ENCODE data around the gene DAB2IP. TPM values are rescaled to one million over a fixed set of nuclear protein-coding genes. Genes with fewer than 3 reads are reported as not detected.

The DAB2IP gene
- total and polyA plus RNA-seq, 4 donors: 19.4 to 75.0 (median 28.7) TPM

DNA sequence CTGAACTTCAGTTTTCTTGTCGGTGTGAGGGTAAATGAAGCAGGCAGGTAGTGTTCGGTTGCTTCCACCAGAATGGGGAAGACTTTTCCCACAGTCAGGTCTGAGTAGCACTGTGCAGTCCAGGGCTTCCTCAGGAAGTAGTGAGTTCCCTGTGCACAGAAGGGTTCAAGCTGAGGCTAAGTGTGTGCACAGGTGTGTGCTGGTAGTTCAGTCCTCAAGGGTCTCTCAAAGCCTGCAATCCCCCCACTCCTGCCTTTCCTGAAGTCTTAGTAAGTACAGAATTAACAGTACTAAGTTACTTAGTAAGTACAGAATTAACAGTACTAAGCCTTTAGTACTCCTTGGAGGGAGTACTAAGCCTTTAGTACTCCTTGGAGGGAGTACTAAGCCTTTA lies 1.4 kb downstream of the DAB2IP start:
- Histone ChIP-seq H3K9me3 (ENCODE audit: control insufficient read depth in 4 of 4, insufficient read depth in 3 of 4, low read length in 3 of 4) (no peaks in the 10 kb centered on the region), H3K4me3 (no peak overlapping the region), H3K27ac (ENCODE audit: low read depth in 1 of 2, low read length in 1 of 2) (peak overlapping the region in 1 of 2 donors; percentile 68), H3K36me3 (ENCODE audit: control insufficient read depth in 4 of 4, insufficient read depth in 4 of 4, low read length in 4 of 4) (peaks cover 0 to 7% (median 2%) of the 10 kb centered on the region in 4 donors), H3K4me1 (ENCODE audit: control insufficient read depth in 5 of 5, insufficient read depth in 5 of 5, low read length in 5 of 5) (peaks cover 0 to 36% (median 17%) of the 10 kb centered on the region in 5 donors), H3K9ac (ENCODE audit: insufficient read depth in 1 of 2, low read length in 2 of 2) (peak overlapping the region in 1 of 2 donors; percentile 70), H3K27me3 (ENCODE audit: control insufficient read depth in 3 of 3, insufficient read depth in 3 of 3, low read length in 2 of 3) (no peaks in the 10 kb centered on the region)
- TF ChIP-seq, protein P1, sequence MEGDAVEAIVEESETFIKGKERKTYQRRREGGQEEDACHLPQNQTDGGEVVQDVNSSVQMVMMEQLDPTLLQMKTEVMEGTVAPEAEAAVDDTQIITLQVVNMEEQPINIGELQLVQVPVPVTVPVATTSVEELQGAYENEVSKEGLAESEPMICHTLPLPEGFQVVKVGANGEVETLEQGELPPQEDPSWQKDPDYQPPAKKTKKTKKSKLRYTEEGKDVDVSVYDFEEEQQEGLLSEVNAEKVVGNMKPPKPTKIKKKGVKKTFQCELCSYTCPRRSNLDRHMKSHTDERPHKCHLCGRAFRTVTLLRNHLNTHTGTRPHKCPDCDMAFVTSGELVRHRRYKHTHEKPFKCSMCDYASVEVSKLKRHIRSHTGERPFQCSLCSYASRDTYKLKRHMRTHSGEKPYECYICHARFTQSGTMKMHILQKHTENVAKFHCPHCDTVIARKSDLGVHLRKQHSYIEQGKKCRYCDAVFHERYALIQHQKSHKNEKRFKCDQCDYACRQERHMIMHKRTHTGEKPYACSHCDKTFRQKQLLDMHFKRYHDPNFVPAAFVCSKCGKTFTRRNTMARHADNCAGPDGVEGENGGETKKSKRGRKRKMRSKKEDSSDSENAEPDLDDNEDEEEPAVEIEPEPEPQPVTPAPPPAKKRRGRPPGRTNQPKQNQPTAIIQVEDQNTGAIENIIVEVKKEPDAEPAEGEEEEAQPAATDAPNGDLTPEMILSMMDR (IDR thresholded peaks at IDR 0.05; ENCODE audit: control extremely low read depth, extremely low read depth): no peak
- 0 to 37% methylated on average over 2 of the region's 2 CpGs for WGBS, 2 donors
- DNase-seq (no peak), ATAC-seq (ENCODE audit: insufficient read depth, low FRiP score) (no peak)

DNA sequence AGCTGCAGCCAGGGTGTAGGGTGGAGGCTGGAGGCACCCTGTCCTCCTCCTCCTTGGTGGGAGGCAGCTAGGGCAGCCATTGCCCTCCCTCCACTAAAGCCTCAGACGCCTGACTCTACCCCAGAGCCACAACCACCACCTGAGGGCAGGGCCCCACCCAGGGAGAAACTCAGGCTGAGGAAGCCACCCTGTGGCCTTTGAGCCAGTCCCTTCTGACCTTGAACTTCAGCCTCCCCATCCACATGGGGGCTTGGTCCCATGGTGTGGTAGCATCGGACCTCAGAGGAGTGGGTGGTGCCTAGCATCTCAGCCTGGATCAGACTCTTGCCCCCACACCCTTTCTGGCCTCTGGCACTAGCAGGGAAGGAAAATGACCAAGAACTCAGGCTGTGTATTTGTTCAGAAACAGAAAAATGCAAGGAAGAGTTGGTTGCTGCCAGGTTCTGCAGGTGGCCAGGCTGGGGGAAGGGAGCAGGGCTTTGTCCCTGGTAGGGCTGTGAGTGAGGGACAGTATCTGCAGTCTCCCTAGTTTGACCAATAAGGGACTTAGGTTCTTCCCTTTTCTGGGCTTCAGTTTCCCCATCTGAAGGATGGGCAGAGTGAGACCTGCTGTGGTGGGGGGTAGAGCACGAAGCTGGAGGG lies 3.2 kb downstream of the DAB2IP start:
- no peaks in the 10 kb centered on the region for H3K27me3 ChIP-seq (ENCODE audit: control insufficient read depth in 3 of 3, insufficient read depth in 3 of 3, low read length in 2 of 3)
- peaks cover 0 to 8% (median 3%) of the 10 kb centered on the region in 4 donors for H3K36me3 ChIP-seq (ENCODE audit: control insufficient read depth in 4 of 4, insufficient read depth in 4 of 4, low read length in 4 of 4)
- H3K4me3 ChIP-seq: no peak overlapping the region
- TF ChIP-seq, protein P1 (IDR thresholded peaks at IDR 0.05; ENCODE audit: control extremely low read depth, extremely low read depth): no peak
- 87 to 88% methylated on average over 3 of the region's 3 CpGs for WGBS, 2 donors
- no peak overlapping the region for H3K27ac ChIP-seq (ENCODE audit: low read depth in 1 of 2, low read length in 1 of 2)
- ATAC-seq (ENCODE audit: insufficient read depth, low FRiP score) (no peak), DNase-seq (no peak)
- H3K9me3 ChIP-seq (ENCODE audit: control insufficient read depth in 4 of 4, insufficient read depth in 3 of 4, low read length in 3 of 4): no peaks in the 10 kb centered on the region
- H3K9ac ChIP-seq (ENCODE audit: insufficient read depth in 1 of 2, low read length in 2 of 2): no peak overlapping the region
- peaks cover 1 to 31% (median 10%) of the 10 kb centered on the region in 5 donors for H3K4me1 ChIP-seq (ENCODE audit: control insufficient read depth in 5 of 5, insufficient read depth in 5 of 5, low read length in 5 of 5)

DNA sequence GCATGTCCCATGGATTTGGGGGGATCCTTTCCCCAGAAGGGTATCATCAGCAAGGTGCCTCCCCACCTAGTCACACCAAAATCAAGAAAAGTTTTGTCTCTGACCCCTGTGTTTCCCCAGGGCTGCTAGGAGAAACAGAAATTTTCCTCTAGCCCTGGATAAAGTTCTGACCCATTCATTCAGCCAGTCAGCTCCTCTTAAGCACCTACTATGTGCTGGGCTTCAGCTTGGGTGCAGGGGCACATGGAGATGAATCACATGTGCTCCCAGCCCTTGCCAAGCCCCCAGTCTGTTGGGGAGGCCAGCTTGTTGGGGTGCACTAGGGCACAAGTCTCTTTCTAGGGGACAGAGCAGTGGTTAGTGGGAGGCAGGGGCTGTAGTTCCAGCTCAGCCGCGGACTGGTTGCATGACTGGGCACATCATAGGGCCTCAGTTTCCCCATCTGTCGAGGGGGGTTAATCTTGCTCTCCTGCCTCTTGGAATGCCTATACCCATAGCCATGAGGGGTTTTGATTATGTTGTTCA lies 3.9 kb downstream of the DAB2IP start:
- DNase-seq: no peak
- 89 to 98% methylated on average over 3 of the region's 3 CpGs for whole genome bisulfite sequencing, 2 donors
- peaks cover 0 to 8% (median 3%) of the 10 kb centered on the region in 4 donors for H3K36me3 ChIP-seq (ENCODE audit: control insufficient read depth in 4 of 4, insufficient read depth in 4 of 4, low read length in 4 of 4)
- H3K9ac ChIP-seq (ENCODE audit: insufficient read depth in 1 of 2, low read length in 2 of 2): no peak overlapping the region
- H3K27me3 ChIP-seq (ENCODE audit: control insufficient read depth in 3 of 3, insufficient read depth in 3 of 3, low read length in 2 of 3): no peaks in the 10 kb centered on the region
- TF ChIP-seq, protein P1 (IDR thresholded peaks at IDR 0.05; ENCODE audit: control extremely low read depth, extremely low read depth): no peak
- H3K4me1 ChIP-seq (ENCODE audit: control insufficient read depth in 5 of 5, insufficient read depth in 5 of 5, low read length in 5 of 5): peaks cover 0 to 27% (median 6%) of the 10 kb centered on the region in 5 donors
- ATAC-seq (ENCODE audit: insufficient read depth, low FRiP score): no peak
- H3K4me3 ChIP-seq: no peak overlapping the region
- H3K27ac ChIP-seq (ENCODE audit: low read depth in 1 of 2, low read length in 1 of 2): no peak overlapping the region
- H3K9me3 ChIP-seq (ENCODE audit: control insufficient read depth in 4 of 4, insufficient read depth in 3 of 4, low read length in 3 of 4): no peaks in the 10 kb centered on the region
